GM19023 (cell line): ENCODE results near the gene HS1BP3.

Experiments used
- ATAC-seq: cut with Tn5 transposase; IDR thresholded peaks from one replicate; pipeline ENCODE4 v1.9.1; 2021; ENCODE audit warnings: mild to moderate bottlenecking, moderate library complexity; ENCODE audit not compliant: unreplicated experiment

The HS1BP3 gene, protein sequence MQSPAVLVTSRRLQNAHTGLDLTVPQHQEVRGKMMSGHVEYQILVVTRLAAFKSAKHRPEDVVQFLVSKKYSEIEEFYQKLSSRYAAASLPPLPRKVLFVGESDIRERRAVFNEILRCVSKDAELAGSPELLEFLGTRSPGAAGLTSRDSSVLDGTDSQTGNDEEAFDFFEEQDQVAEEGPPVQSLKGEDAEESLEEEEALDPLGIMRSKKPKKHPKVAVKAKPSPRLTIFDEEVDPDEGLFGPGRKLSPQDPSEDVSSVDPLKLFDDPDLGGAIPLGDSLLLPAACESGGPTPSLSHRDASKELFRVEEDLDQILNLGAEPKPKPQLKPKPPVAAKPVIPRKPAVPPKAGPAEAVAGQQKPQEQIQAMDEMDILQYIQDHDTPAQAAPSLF

GRCh38 chr2:20650877-20651730 lies at the start of gene HS1BP3:
TSS of gene HS1BP3 (minus strand) at chr2:20651098. CDS start at chr2:20651063, 35 bp downstream.
- ATAC-seq, result peak; percentile 94

- ATAC-seq, result no peak
These were observed 48.2 kb upstream of the HS1BP3 start for GRCh38 chr2:20698916-20699613.

GRCh38 chr2:20697322-20697934 lies 46.5 kb upstream of the HS1BP3 start:
- no peak for ATAC-seq

DNA sequence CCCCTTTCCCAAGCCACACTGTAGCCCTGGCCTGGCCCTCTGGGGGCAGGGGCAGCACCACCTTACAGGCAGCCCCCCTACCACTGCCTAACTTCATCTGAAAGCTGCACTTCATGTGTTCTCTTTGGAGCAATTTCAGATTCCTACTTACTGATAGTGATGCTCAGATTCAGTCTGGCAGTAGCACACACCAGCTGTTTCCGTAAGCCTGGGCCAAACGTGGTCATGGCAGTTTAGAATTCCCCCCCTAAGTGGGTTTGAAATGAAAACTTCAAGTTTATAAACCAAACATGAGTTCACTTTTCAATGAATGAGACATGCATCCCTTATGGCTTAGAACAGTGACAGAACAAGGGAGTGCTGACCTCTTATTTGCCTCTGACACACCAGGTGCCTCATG lies 45.5 kb upstream of the HS1BP3 start:
- no peak for ATAC-seq

- no peak for ATAC-seq
These were observed 42.4 kb upstream of the HS1BP3 start for GRCh38 chr2:20693317-20693716.

GRCh38 chr2:20692081-20692480 lies 41.2 kb upstream of the HS1BP3 start:
- ATAC-seq, result no peak

DNA sequence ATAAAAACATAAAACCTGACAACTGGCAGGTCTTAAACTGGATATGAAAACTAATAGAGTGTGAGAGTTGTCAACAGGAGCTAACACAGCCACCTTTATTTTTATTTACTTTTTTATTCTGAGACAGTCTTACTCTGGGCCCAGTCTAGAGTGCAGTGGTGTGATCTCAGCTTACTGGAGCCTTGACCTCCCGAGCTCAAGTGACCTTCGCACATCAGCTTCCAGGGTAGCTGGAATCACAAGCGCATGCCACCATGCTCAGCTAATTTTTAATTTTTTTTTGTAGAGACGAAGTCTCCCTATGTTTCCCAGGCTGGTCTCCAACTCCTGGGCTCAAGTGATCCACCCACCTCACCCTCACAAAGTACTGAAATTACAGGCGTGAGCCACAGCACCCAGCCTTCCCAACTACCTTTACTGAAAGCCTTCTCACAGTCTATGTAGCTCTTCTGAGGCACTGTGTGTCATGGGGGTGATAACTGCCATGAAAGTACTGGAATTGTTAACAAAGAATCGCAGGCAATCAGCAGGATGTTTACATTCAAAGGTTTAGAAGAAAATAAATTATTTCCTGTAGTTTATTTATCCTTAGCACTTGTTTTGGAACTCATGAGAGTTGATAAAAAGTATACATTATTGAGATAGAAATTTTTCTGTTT lies 40.3 kb upstream of the HS1BP3 start:
- ATAC-seq, result no peak

DNA sequence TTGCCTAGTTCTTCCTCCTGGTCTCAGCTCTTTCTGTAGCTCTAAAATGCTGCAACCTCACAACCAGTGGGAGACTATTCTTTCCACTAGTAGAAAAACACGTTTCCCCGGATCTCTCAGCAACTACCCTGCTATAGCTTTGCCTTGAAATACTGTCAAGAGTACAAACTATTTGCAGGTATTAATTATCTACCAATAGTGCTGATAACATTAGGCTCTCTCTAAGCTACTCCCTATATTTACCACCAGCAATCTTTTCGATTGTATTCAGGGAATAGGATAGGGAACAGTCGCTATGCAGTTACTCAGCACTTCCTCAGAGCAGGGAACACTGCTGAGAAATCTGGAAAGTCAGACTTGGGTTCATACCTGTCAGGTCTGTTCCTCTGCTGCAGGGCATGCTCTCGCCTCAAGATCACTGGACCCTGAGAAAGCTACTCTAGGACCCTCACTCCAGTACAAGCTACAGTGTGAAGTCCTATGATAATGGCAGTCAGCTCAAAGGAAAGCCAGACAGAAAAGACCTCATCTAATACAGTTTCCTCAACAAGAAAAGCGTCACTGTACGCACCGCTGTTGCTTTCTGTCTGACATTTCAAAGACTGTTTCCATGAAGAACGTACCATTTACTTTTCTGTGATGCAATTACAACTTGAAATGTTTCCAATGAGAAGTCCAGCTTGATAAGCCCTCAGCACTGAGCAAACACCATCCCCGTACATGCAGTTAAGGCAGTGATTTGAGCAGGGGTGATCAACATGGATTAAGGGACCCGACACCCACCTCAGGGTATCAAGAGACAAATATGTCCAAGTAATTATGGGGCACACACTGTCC lies 38.7 kb upstream of the HS1BP3 start:
- no peak for ATAC-seq

GRCh38 chr2:20687260-20687832 lies 36.4 kb upstream of the HS1BP3 start:
- no peak for ATAC-seq

GRCh38 chr2:20684581-20685063 lies 33.7 kb upstream of the HS1BP3 start:
- no peak for ATAC-seq

DNA sequence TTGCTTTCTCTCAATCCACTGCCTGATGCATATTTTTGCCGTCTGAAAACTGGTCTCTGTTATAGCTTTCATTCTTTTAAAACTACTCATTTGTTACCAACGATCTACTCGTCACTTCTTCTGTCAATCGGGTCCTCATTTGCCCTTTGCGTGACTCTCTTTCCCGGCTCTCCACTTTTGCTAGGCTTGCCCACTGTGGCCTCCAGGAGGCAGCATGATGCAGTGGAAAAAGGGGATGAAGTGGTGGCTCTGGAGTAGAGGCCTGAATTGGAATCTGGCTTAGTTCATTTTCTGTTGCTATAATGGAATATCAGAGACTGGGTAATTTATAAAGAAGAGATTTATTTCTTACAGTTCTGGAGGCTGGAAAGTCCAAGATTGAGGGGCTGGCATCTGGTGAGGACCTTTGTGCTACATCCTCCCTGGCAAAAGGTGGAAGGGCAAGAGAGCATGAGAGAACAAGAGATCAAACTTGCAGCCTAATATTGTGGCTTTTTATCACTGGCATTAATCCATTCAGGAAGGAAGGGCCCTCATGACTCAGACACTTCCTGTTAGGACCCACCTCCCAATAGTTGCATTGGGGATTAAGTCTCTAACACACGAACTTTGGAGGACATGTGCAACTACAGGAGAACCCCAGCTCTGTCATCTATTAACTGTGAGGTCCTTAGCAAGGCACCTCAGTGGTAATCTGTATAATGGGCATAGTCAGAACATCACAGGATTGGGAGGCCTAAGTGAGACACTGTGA lies 31.4 kb upstream of the HS1BP3 start:
- no peak for ATAC-seq

GRCh38 chr2:20680744-20681375 lies 30.0 kb upstream of the HS1BP3 start:
- no peak for ATAC-seq

DNA sequence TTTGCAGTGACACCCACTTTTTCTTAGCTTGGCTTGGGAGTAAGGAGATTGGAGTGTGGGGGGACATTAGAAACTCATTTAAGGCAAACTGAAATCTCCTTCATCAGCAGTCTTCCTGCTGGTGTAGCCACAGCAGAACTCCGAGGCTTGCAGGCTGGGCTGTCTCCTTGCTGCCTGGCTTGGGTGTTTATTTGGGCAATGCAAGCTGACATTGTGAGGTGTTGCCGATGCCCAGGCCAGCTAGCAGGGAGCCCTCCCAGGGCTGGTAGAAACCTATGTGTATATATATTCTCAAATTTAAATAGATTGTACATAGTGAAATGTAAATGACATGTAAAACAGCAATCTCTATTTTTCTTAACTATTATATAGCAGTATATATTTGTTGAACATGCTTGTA lies 27.9 kb upstream of the HS1BP3 start:
- no peak for ATAC-seq

GRCh38 chr2:20678086-20678395 lies 27.1 kb upstream of the HS1BP3 start:
- no peak for ATAC-seq

GRCh38 chr2:20677301-20678085 lies 26.6 kb upstream of the HS1BP3 start:
- ATAC-seq, result peak; percentile 34

GRCh38 chr2:20676353-20677215 lies 25.7 kb upstream of the HS1BP3 start:
- peak; percentile 77 for ATAC-seq
